Spleen (tissue), 11 donors: ENCODE results near the gene KRTCAP3. TPM values are rescaled to one million over a fixed set of nuclear protein-coding genes. Genes with fewer than 3 reads are reported as not detected.

Experiments used
- DNase-seq: peaks from one replicate; pipeline ENCODE4 v3.0.0-alpha.2; 2020
- H3K27ac ChIP-seq, 8 donors: fragments of 200-600 bp; sonication (generic) in 7 of 8; 1 replicate in 4 of 8; 2 replicates in 4 of 8; pipeline versions ENCODE4 v1.5.0 to v1.8.0; 2016 to 2021; ENCODE audit warnings: inconsistent platforms in 4 of 8, mild to moderate bottlenecking in 4 of 8, moderate library complexity in 1 of 8
- H3K27me3 ChIP-seq, 7 donors: fragments of 200-600 bp; sonication (generic) in 6 of 7; replicated peaks in 1 of 7; 1 replicate in 4 of 7; 2 replicates in 3 of 7; pipeline versions ENCODE4 v1.5.0 to v1.8.0; 2016 to 2021; ENCODE audit warnings: inconsistent platforms in 3 of 7, mild to moderate bottlenecking in 1 of 7
- H3K36me3 ChIP-seq, 6 donors: fragments of 200-600 bp; sonication (generic) in 5 of 6; 1 replicate in 4 of 6; 2 replicates in 2 of 6; pipeline versions ENCODE4 v1.5.0 to v1.8.0; 2016 to 2021; ENCODE audit warnings: inconsistent platforms in 2 of 6
- H3K4me1 ChIP-seq, 6 donors: fragments of 200-600 bp; sonication (generic) in 5 of 6; 1 replicate in 3 of 6; 2 replicates in 3 of 6; pipeline versions ENCODE4 v1.5.0 to v1.8.0; 2016 to 2021; ENCODE audit warnings: inconsistent platforms in 3 of 6
- H3K4me3 ChIP-seq, 8 donors: fragments of 200-600 bp; sonication (generic) in 7 of 8; 1 replicate in 4 of 8; 2 replicates in 4 of 8; pipeline versions ENCODE4 v1.5.0 to v1.8.0; 2016 to 2021; ENCODE audit warnings: inconsistent platforms in 4 of 8, mild to moderate bottlenecking in 4 of 8, moderate library complexity in 2 of 8
- H3K9me3 ChIP-seq, 8 donors: fragments of 200-600 bp; sonication (generic) in 7 of 8; 1 replicate in 4 of 8; 2 replicates in 4 of 8; pipeline versions ENCODE4 v1.5.0 to v1.8.0; 2016 to 2021; ENCODE audit warnings: inconsistent platforms in 4 of 8
- POLR2A ChIP-seq, 3 donors: fragments of 450-650 bp; IDR thresholded peaks; one replicate each; pipeline ENCODE4 v1.5.1; 2017; ENCODE audit warnings: antibody characterized with exemption in 3 of 3, mild to moderate bottlenecking in 1 of 3
- POLR2AphosphoS5 ChIP-seq, 3 donors: sonication (generic); formaldehyde crosslinking; IDR thresholded peaks; one replicate each; pipeline ENCODE4 v1.5.1; 2017; ENCODE audit warnings: antibody characterized with exemption in 3 of 3
- WGBS, 5 donors: extraction: QIAGEN DNeasy Blood & Tissue Kit in 3 of 5; methylation state at CpG; one replicate each; pipeline versions ENCODE4 v1.1.5 to v1.1.7; 2013 to 2018; 5-methylcytosine and 5-hydroxymethylcytosine counted together
- intact Hi-C: fragments of 100-400 bp; cut with DNase I; formaldehyde crosslinking; loops from one replicate; pipeline ENCODE4 v1.15.0; 2023; ENCODE audit warnings: low total_unique reads
- polyA plus RNA-seq, 3 donors: library from polyadenylated mRNA; stranded (reverse); fragments of 200-250 nt; gene quantifications; one replicate each; pipeline ENCODE4 v1.2.1, GENCODE V29; 2013
- total RNA-seq, 7 donors: library from RNA; depleted of rRNA in 3 of 7; stranded (reverse); fragments of >200 nt in 3 of 7; fragmentation: NEBNext Ultra II Directional in 4 of 7; extraction: Animal tissue kit (Norgen Biotek cat#: 25700) in 4 of 7; gene quantifications; one replicate each; pipeline versions ENCODE4 v1.1.0 to v1.2.1, GENCODE V29; 2016 to 2021
- TF ChIP-seq, protein P1 (sequence below), 11 experiments: fragments of 200-600 bp in 7 of 11; fragments of 450-650 bp in 4 of 11; sonication (generic) in 4 of 11; IDR thresholded peaks in 8 of 11; conservative IDR thresholded peaks in 3 of 11; 1 replicate in 7 of 11; 2 replicates in 4 of 11; pipeline versions ENCODE4 v1.4.0 to v1.8.0; 2016 to 2021; ENCODE audit warnings: antibody characterized with exemption in 11 of 11, inconsistent platforms in 4 of 11, mild to moderate bottlenecking in 1 of 11
- donor health status: healthy with polysubstance abuse.
- donor health status: DM: no; HTN: no; CAD: no; lungs with moderate emphysema.
- donor health status: DM: no; HTN: no; CAD: no.
- donor health status: Bipolar disorder and iron deficiency.
- donor health status: healthy.
- donor health status: DM: no; HTN: no; CAD: no.
- donor health status: DM: yes; HTN: yes; CAD: no.

KRTCAP3 gene
- total and polyA plus RNA-seq, 10 donors: 2.2 to 5.7 (median 3.4) TPM; not detected in 1

DNA sequence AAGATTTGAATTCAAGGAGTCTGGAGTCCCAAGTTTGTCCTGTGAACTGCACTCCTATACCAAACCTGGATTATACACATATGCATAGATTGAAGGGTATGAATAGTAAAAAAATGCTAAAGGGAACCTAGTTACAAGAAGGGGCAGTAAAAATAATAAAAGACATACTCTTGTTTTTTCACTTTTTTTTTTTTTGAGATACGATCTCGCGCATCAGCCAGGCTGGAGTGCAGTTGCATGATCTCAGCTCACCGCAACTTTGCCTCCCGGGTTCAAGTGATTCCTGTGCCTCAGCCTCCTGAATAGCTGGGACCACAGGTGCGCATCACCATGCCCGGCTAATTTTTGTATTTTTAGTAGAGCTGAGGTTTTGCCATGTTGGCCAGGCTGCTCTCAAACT lies 22.3 kb downstream of the KRTCAP3 start:
- TF ChIP-seq POLR2AphosphoS5 (IDR thresholded peaks at IDR 0.05) (no peak), POLR2A (IDR thresholded peaks at IDR 0.05) (no peak)
- TF ChIP-seq, protein P1, sequence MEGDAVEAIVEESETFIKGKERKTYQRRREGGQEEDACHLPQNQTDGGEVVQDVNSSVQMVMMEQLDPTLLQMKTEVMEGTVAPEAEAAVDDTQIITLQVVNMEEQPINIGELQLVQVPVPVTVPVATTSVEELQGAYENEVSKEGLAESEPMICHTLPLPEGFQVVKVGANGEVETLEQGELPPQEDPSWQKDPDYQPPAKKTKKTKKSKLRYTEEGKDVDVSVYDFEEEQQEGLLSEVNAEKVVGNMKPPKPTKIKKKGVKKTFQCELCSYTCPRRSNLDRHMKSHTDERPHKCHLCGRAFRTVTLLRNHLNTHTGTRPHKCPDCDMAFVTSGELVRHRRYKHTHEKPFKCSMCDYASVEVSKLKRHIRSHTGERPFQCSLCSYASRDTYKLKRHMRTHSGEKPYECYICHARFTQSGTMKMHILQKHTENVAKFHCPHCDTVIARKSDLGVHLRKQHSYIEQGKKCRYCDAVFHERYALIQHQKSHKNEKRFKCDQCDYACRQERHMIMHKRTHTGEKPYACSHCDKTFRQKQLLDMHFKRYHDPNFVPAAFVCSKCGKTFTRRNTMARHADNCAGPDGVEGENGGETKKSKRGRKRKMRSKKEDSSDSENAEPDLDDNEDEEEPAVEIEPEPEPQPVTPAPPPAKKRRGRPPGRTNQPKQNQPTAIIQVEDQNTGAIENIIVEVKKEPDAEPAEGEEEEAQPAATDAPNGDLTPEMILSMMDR (IDR thresholded peaks at IDR 0.05 in 8 of 11, conservative IDR thresholded peaks at IDR 0.05 in 3 of 11): no peak
- DNase-seq: no peak
- Histone ChIP-seq H3K9me3 (no peaks in the 10 kb centered on the region), H3K4me1 (no peaks in the 10 kb centered on the region), H3K36me3 (peaks cover 0 to 59% (median 15%) of the 10 kb centered on the region in 6 donors), H3K4me3 (no peak overlapping the region), H3K27ac (no peak overlapping the region), H3K27me3 (no peaks in the 10 kb centered on the region)
- WGBS, 5 donors: 95 to 99% (median 97%) methylated on average over 7 of the region's 7 CpGs
- intact Hi-C loops: no loop called here

GRCh38 chr2:27471961-27472360 lies 29.8 kb downstream of the KRTCAP3 start:
- 93 to 97% (median 93%) methylated on average over 5 of the region's 5 CpGs for WGBS, 5 donors
- Histone ChIP-seq H3K27ac (no peak overlapping the region), H3K36me3 (peaks cover 3 to 80% (median 30%) of the 10 kb centered on the region in 6 donors), H3K9me3 (no peaks in the 10 kb centered on the region), H3K27me3 (no peaks in the 10 kb centered on the region), H3K4me3 (no peak overlapping the region), H3K4me1 (no peaks in the 10 kb centered on the region)
- no peak for DNase-seq
- intact Hi-C loops: no loop called here
- TF ChIP-seq POLR2AphosphoS5 (IDR thresholded peaks at IDR 0.05) (no peak), POLR2A (IDR thresholded peaks at IDR 0.05) (no peak)
- TF ChIP-seq, protein P1 (IDR thresholded peaks at IDR 0.05 in 8 of 11, conservative IDR thresholded peaks at IDR 0.05 in 3 of 11): no peak

DNA sequence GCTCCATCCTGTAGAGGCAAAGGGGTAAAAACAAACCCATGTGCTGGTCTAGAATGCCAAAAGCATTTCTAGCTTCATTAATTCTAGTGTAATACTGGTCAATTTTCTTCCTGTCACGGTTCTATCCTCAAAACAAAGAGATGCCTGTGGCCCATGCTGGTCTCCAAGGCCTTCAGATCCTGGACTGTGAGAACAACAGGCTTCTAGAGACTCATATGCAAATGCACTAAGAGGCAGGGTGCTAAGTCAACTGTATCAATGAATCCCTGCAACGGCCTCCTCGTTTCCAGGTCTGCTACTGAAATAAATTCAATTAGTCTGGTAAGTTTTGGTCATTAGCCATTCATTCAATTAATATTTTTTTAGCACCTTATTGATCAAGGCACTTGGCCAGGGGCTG lies 43.3 kb downstream of the KRTCAP3 start:
- intact Hi-C loops: no loop called here
- WGBS, 5 donors: 72 to 76% (median 75%) methylated on average over 3 of the region's 3 CpGs
- H3K36me3 ChIP-seq: peaks cover 3 to 42% (median 13%) of the 10 kb centered on the region in 6 donors
- H3K4me3 ChIP-seq: no peak overlapping the region
- peak overlapping the region in 1 of 8 donors; percentile 39 for H3K27ac ChIP-seq
- peaks cover 6 to 49% (median 31%) of the 10 kb centered on the region in 6 donors for H3K4me1 ChIP-seq
- H3K9me3 ChIP-seq: no peaks in the 10 kb centered on the region
- no peak for DNase-seq
- TF ChIP-seq, protein P1 (IDR thresholded peaks at IDR 0.05 in 8 of 11, conservative IDR thresholded peaks at IDR 0.05 in 3 of 11): no peak
- no peak for TF ChIP-seq POLR2AphosphoS5 (IDR thresholded peaks at IDR 0.05)
- no peak for TF ChIP-seq POLR2A (IDR thresholded peaks at IDR 0.05)
- H3K27me3 ChIP-seq: no peaks in the 10 kb centered on the region

GRCh38 chr2:27489118-27489497 lies 46.9 kb downstream of the KRTCAP3 start:
- peak overlapping the region in 7 of 8 donors; percentile 58 to 84 (median 74) for H3K27ac ChIP-seq

More at GRCh38 chr2:27489118-27489497, 46.9 kb downstream of the KRTCAP3 start:
- DNase-seq: no peak
- intact Hi-C loops: no loop called here
- peaks cover 0 to 10% (median 2%) of the 10 kb centered on the region in 7 donors for H3K27me3 ChIP-seq
- WGBS, 5 donors: 3 to 6% (median 4%) methylated on average over 11 of the region's 11 CpGs
- TF ChIP-seq POLR2A (IDR thresholded peaks at IDR 0.05) (no peak), POLR2AphosphoS5 (IDR thresholded peaks at IDR 0.05) (no peak)
- TF ChIP-seq, protein P1 (IDR thresholded peaks at IDR 0.05 in 8 of 11, conservative IDR thresholded peaks at IDR 0.05 in 3 of 11): no peak
- H3K36me3 ChIP-seq: peaks cover 0 to 13% (median 2%) of the 10 kb centered on the region in 6 donors
- peaks cover 6 to 54% (median 33%) of the 10 kb centered on the region in 6 donors for H3K4me1 ChIP-seq
- H3K4me3 ChIP-seq: peak overlapping the region; percentile 54 to 78 (median 63)
- no peaks in the 10 kb centered on the region for H3K9me3 ChIP-seq
